Left forelimb (tissue), 1 donor: ENCODE measurements around the gene SLC19A1.
"Not testable (repeated sequence)": the region's sequence is repeated elsewhere in the genome, so short reads cannot be mapped to it uniquely, and the experiment has no call there.

Experiments used
- DNase-seq: peaks from one replicate; pipeline ENCODE4 v3.0.0-alpha.2; 2018; ENCODE audit warnings: low spot score

Gene SLC19A1

GRCh38 chr21:45505416-45506021 is 36.7 kb downstream of the SLC19A1 start:
- DNase-seq, result no peak

- DNase-seq, result peak; percentile 61
Observed at GRCh38 chr21:45504516-45505415, 37.5 kb downstream of the SLC19A1 start.

- peak; percentile 46 for DNase-seq
Observed at GRCh38 chr21:45504021-45504515, 38.2 kb downstream of the SLC19A1 start.

- not testable (repeated sequence) for DNase-seq
Observed at GRCh38 chr21:45503226-45503625, 39.0 kb downstream of the SLC19A1 start.

- peak; percentile 58 for DNase-seq
Observed at GRCh38 chr21:45502600-45502999, 39.6 kb downstream of the SLC19A1 start.

- peak; percentile 41 for DNase-seq
Observed at GRCh38 chr21:45502006-45502345, 40.3 kb downstream of the SLC19A1 start.

- not testable (repeated sequence) for DNase-seq
Observed at GRCh38 chr21:45501081-45502005, 40.9 kb downstream of the SLC19A1 start.

- DNase-seq, result no peak
Observed at GRCh38 chr21:45499970-45500577, 42.2 kb downstream of the SLC19A1 start.

- no peak for DNase-seq
Observed at GRCh38 chr21:45499201-45499750, 43.0 kb downstream of the SLC19A1 start.

GRCh38 chr21:45498646-45499000 is 43.6 kb downstream of the SLC19A1 start:
- no peak for DNase-seq

GRCh38 chr21:45497846-45498645 is 44.2 kb downstream of the SLC19A1 start:
- DNase-seq, result no peak

GRCh38 chr21:45496968-45497845 is 45.0 kb downstream of the SLC19A1 start:
- DNase-seq, result no peak

- no peak for DNase-seq
Observed at GRCh38 chr21:45496151-45496967, 45.9 kb downstream of the SLC19A1 start.

GRCh38 chr21:45494851-45495680 is 47.2 kb downstream of the SLC19A1 start:
- no peak for DNase-seq

GRCh38 chr21:45494135-45494850 is 47.9 kb downstream of the SLC19A1 start:
- no peak for DNase-seq

- no peak for DNase-seq
Observed at GRCh38 chr21:45493401-45494001, 48.7 kb downstream of the SLC19A1 start.

- DNase-seq, result no peak
Observed at GRCh38 chr21:45492765-45493164, 49.5 kb downstream of the SLC19A1 start.
